ENCODE measurements around the gene UPF3B.
"Not testable (repeated sequence)": the region's sequence is repeated elsewhere in the genome, so short reads cannot be mapped to it uniquely, and the experiment has no call there.

UPF3B gene

DNA sequence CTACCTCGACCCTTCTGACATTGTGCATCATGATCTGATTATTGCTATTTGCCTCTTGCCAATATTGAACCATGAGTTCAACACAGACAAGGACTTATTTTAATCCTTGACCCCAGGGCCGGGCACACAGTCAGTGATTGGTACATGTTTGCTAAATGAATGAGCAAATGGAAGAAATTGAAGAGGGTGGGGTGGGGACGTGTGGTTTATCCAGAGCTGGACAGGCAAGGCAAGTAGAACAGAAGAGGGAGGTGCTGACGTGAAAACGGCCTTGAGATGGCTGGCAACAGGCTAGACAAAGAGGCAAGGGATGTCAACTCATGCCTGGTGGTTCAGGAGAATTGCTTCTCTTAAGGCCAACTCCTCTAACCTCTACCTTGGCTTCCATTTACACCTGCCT is 28.5 kb downstream of the UPF3B start:
- not testable (repeated sequence) for DNase-seq (ENCODE audit: low spot score)

DNA sequence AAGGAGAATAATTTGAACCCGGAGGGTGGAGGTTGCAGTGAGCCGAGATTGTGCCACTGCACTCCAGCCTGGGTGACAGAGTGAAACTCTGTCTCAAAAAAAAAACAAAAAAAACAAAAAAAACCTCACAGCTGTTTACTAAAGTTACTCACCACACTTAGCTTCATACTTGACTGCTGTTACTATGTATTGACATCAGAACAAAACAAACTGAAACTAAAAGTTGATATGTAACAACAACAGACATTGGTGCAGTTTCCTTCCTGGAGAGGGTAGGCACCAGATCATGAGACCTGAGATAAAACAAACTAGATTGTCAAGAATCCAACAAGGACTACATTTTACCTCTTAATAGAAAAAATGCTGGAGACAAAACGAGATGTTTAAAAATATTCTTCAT is 31.1 kb downstream of the UPF3B start:
- not testable (repeated sequence) for DNase-seq (ENCODE audit: low spot score)

DNA sequence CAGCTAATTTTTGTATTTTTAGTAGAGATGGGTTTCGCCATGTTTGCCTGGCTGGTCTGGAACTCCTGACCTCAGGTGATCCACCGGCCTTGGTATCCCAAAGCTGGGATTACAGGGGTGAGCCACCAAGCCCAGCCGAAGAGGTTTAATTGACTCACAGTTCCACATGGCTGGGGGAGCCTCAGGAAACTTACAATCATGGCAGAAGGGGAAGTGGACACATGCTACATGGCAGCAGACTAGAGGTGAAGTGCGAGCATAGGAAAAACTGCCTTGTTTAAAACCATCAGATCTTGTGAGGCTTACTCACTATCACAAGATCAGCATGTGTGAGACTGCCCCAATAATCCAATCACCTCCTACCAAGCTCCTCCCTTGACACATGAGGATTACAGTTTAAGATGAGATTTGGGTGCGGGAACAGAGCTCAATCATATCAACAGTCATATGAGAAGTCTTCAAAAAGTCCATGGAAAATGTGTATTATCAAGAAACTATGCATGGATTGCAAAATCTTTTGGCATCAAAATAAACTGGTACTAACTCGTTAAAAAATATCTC is 35.6 kb downstream of the UPF3B start:
- no peak for DNase-seq (ENCODE audit: low spot score)

DNA sequence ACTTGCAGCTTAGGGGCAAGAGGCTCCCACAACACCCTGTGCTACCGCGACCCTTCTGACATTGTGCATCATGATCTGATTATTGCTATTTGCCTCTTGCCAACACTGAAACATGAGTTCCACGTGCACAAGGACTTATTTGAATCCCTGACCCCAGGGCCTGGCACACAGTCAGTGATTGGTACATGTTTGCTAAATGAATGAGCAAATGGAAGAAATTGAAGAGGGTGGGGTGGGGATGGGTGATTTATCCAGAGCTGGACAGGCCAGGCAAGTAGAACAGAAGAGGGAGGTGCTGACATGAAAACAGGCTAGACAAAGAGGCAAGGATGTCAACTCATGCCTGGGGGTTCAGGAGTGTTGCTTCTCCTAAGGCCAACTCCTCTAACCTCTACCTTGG is 36.5 kb downstream of the UPF3B start:
- no peak for DNase-seq (ENCODE audit: low spot score)

DNA sequence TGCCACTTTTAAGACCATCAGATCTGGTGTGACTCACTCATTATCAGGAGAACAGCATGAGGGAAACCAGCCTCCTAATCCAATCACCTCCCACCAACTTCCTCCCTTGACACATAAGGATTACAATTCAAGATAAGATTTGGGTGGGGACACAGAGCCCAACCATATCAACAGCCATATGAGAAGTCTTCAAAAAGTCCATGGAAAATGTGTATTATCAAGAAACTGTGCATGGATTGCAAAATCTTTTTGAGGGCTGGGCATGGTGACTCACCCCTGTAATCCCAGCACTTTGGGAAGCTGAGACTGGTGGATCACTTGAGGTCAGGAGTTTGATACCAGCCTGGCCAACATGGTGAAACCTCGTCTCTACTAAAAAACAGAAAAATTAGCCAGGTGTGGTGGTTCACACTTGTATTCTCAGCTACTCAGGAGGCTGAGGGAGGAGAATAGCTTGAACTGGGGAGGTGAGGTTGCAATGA is 43.5 kb downstream of the UPF3B start:
- DNase-seq (ENCODE audit: low spot score) = no peak

DNA sequence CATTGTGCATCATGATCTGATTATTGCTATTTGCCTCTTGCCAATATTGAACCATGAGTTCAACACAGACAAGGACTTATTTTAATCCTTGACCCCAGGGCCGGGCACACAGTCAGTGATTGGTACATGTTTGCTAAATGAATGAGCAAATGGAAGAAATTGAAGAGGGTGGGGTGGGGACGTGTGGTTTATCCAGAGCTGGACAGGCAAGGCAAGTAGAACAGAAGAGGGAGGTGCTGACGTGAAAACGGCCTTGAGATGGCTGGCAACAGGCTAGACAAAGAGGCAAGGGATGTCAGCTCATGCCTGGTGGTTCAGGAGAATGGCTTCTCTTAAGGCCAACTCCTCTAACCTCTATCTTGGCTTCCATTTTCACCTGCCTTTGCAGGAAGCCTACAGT is 44.3 kb downstream of the UPF3B start:
- DNase-seq (ENCODE audit: low spot score) = not testable (repeated sequence)

DNA sequence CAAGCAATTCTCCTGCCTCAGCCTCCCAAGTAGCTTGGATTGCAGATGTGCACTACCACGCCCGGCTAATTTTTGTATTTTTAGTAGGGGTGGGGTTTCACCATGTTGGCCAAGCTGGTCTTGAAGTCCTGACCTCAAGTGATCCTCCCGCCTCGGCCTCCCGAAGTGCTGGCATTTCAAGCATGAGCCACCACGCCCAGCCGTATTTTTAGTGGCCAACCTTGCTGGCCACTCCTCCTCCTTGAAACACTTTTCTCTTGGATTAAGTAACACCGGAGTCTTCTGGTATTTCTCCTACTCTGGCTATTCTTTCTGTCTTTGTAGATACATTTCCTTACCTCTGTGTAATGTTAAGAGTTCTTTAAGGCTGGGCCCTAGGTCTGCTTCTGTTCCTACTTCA is 50.2 kb downstream of the UPF3B start:
- DNase-seq (ENCODE audit: low spot score) = no peak

DNA sequence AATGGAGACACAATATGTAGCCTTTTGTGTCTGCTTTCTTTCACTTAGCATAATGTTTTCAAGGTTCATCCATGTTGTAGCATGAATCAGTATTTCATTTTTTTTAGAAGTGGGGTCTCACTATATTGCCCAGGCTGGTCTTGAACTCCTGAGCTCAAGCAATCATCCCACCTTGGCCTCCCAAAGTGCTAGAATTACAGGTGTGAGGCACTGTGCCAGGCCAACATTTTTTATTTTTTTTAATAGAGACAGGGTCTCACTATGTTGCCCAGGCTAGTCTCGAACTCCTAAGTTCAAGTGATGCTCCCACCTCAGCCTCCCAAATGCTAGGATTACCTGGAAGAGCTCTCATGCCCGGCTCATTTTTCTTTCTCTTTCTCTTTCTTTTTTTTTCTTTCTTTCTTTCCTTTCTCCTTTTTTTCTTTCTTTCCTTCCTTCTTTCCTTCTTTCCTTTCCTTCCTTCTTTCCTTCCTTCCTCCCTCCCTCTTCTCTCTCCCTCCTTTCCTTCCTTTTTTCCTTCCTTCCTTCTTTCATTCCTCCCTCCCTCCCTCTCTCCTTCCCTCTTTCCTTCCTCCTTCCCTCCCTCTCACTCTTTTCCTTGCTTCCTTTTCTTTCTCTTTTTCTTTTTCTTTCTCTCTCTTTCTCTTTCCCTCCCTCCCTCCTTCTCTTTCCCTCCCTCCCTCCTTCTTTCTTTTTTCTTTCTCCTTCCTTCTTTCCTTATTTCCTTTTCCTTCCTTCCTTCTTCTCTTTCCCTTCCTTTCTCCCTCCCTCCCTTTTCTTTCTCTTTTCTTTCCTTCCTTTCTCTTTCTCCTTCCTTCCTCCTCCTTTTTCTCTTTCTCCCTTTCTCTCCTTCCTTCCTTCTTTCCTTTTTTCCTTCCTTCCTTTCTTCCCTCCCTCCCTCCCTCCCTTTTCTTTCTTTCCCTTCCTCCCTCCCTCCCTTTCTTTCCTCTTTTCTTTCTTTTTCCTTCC is 51.2 kb downstream of the UPF3B start:
- DNase-seq (ENCODE audit: low spot score) = no peak

DNA sequence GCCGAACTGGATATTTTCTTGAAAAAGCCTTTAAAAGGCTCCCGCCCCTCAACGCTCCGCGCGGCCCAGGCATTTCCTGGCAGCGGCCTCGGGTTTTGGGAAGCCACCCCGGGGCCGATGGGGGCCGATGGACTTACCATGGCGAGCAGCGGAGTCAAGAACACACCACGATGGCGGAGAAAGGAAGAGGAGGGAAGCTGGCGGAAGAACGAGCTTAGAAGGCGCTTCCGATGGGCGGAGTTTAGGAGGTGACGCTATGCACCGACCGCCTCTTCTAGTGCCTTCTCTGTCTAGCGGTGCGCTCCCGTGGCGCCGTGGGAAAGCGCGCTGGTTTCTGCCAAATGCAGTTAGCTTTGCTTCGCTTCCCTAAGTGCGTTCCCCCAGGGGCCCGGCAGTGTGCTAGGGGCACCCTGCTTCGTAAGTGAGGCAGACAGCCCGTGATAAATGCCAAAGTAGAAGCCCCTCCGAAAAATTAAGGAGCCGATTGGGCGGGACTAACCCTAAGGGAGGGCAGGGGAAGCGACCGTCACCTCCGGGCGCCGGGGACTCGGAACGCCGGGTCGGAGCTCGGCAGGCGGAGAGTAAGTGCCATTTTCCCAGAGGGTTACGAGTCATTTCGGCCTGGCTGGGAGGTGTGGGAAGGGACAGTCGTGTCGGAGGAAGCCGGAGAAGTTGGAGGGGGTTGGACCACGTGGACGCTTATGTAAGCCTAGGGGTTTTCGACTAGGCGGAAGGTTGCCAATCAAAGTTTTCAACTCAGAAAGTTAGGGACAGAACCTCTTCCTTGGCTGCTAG is 61.1 kb downstream of the UPF3B start, which contains the start of gene RPL39:
Gene RPL39 (minus strand): TSS at position 194 of the 795 bp plus-strand sequence. CDS start 54 bp downstream, at position 140.
- DNase-seq (ENCODE audit: low spot score) = peak; percentile 89

DNA sequence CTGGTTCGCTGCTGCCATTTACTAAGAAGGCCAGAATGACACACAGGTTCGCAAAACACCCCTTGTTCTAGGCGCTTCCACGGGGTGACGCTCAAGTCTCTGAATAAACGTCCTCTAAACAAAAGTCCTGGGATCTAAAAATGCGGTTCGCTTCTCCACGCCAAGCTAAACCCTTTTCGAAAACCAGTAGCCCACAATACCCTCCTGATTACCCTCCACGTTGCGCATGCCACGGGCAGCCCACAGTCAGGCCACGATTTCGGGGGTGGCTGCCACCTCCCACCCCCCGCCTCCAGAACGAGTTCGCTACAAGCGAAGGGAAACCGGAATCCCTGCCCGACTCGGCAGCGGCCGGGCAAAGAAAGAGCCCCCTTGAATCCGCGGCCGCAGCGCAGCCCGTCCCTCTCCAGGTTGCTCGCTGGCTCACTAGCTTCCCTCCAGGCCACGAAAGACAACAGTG is 61.8 kb downstream of the UPF3B start:
- peak; percentile 49 for DNase-seq (ENCODE audit: low spot score)

DNA sequence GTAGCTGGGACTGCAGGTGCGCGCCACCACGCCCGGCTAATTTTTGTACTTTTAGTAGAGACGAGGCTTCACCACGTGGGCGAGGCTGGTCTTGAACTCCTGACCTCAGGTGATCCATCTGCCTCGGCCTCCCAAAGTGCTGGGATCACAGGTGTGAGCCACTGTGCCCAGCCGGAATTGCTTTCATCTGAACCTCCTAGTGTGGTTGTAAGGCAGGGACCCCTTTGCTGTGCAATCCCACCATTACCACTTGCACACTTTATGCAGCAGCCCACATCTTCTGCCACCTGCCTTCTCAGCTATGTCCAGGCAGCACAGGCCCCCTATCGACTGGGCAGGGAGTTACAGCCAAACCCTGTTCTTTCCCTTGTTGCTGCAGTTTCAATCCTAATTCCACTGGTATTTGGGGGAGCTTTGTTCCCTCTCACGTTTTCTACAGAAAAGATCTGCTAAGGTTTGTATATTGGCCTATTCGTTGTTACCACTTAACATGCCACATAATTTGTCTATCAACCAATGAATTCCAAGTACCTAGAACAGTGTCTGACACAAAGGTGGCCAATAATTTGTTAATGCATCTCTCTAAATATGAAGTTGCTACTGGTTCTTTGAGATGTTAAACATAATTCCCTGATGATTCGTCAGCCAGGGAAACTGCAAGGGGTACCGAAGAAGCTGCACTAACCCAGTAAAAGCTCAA is 67.9 kb downstream of the UPF3B start:
- DNase-seq (ENCODE audit: low spot score) = no peak

Data from pons (tissue), 1 donor.